Keratinocyte (primary cell): ENCODE measurements around the gene FASTKD3. TPM values are rescaled to one million over a fixed set of nuclear protein-coding genes. Genes with fewer than 3 reads are reported as not detected.

Experiments
- DNase-seq: peaks from one replicate; pipeline ENCODE4 v3.0.0-alpha.2; 2011; ENCODE audit warnings: low read depth, missing footprints, low spot score
- FAIRE-seq: peaks from 2 replicates; lab custom pipeline; 2011; peaks lifted over from hg19 to GRCh38; lab: Jason Lieb, UNC
- H2AFZ ChIP-seq: 2 replicates; pipeline ENCODE4 v1.6.0; 2012; ENCODE audit warnings: low read length, control low read depth, inconsistent platforms; ENCODE audit not compliant: control insufficient read depth
- H3K27ac ChIP-seq: 2 replicates; pipeline ENCODE4 v1.5.1; 2011; ENCODE audit warnings: low read length; ENCODE audit not compliant: control insufficient read depth, insufficient read depth
- H3K27me3 ChIP-seq: 3 replicates; pipeline ENCODE4 v1.6.0; 2011; ENCODE audit warnings: low read length; ENCODE audit not compliant: control insufficient read depth, insufficient read depth; ENCODE audit errors: extremely low read depth
- H3K36me3 ChIP-seq, 2 experiments: 2 replicates in 1 of 2; 3 replicates in 1 of 2; pipeline ENCODE4 v1.5.1; 2011; ENCODE audit warnings: low read length in 2 of 2, mild to moderate bottlenecking in 1 of 2; ENCODE audit not compliant: control insufficient read depth in 2 of 2, insufficient read depth in 2 of 2; ENCODE audit errors: extremely low read depth in 1 of 2
- H3K4me1 ChIP-seq: 3 replicates; pipeline ENCODE4 v1.5.1; 2011; ENCODE audit warnings: low read length; ENCODE audit not compliant: control insufficient read depth, insufficient read depth; ENCODE audit errors: extremely low read depth
- H3K4me2 ChIP-seq: 3 replicates; pipeline ENCODE4 v1.6.0; 2011; ENCODE audit warnings: low read depth, low read length; ENCODE audit not compliant: control insufficient read depth, insufficient read depth; ENCODE audit errors: extremely low read depth
- H3K4me3 ChIP-seq, 3 experiments: fragments of 200-600 bp in 1 of 3; sonication (generic) in 1 of 3; 2 replicates in 2 of 3; 3 replicates in 1 of 3; pipeline ENCODE4 v1.5.1; 2011 to 2016; ENCODE audit warnings: low read length in 3 of 3, mild to moderate bottlenecking in 3 of 3, control low read depth in 2 of 3, inconsistent platforms in 1 of 3, low read depth in 1 of 3, mixed read lengths in 1 of 3, mixed run types in 1 of 3, moderate library complexity in 1 of 3; ENCODE audit not compliant: control insufficient read depth in 2 of 3, insufficient read depth in 2 of 3; ENCODE audit errors: extremely low read depth in 1 of 3
- H3K79me2 ChIP-seq: 2 replicates; pipeline ENCODE4 v1.6.0; 2012; ENCODE audit warnings: low read length; ENCODE audit not compliant: control insufficient read depth, insufficient read depth
- H3K9ac ChIP-seq: 3 replicates; pipeline ENCODE4 v1.6.0; 2011; ENCODE audit warnings: low read length; ENCODE audit not compliant: control insufficient read depth, insufficient read depth; ENCODE audit errors: extremely low read depth
- H3K9me1 ChIP-seq: 3 replicates; pipeline ENCODE4 v1.6.0; 2011; ENCODE audit warnings: low read length; ENCODE audit not compliant: control insufficient read depth, insufficient read depth; ENCODE audit errors: extremely low read depth
- H3K9me3 ChIP-seq: 2 replicates; pipeline ENCODE4 v1.5.1; 2012; ENCODE audit warnings: low read depth, low read length; ENCODE audit not compliant: control insufficient read depth
- H4K20me1 ChIP-seq: 3 replicates; pipeline ENCODE4 v1.6.0; 2011; ENCODE audit warnings: low read length; ENCODE audit not compliant: control insufficient read depth, insufficient read depth; ENCODE audit errors: extremely low read depth
- EZH2 ChIP-seq: IDR thresholded peaks from one replicate; pipeline ENCODE4 v1.6.1; 2012; ENCODE audit warnings: inconsistent platforms, mild to moderate bottlenecking, low read length, moderate library complexity
- dilution Hi-C: fragments of 300-500 bp; cut with MboI; formaldehyde crosslinking; loops from one replicate; pipeline ENCODE4 v1.7.0; 2020; ENCODE audit warnings: low sequenced_read_pairs; ENCODE audit not compliant: extremely low pct_ligation_motif_present
- polyA plus RNA-seq, 5 experiments: library from polyadenylated mRNA; depleted of rRNA in 3 of 5; stranded (reverse) in 3 of 5; stranded (forward) in 1 of 5; unstranded in 1 of 5; fragments of >200 nt; gene quantifications; 1 replicate in 1 of 5; 2 replicates in 3 of 5; 3 replicates in 1 of 5; pipeline versions ENCODE4 v1.2.1 to v1.2.3, GENCODE V29; 2011 to 2012; ENCODE audit warnings: missing spikeins in 2 of 5, low read depth in 1 of 5, low replicate concordance in 1 of 5
- TF ChIP-seq, protein P1 (sequence below), 3 experiments: IDR thresholded peaks in 1 of 3; conservative IDR thresholded peaks in 1 of 3; optimal IDR thresholded peaks in 1 of 3; 2 replicates in 2 of 3; 3 replicates in 1 of 3; pipeline versions ENCODE3 to v1.5.1; 2011; ENCODE audit warnings: low read length in 3 of 3, mild to moderate bottlenecking in 3 of 3, moderate library complexity in 2 of 3, control low read depth in 1 of 3, inconsistent platforms in 1 of 3; ENCODE audit not compliant: insufficient read depth in 2 of 3; ENCODE audit errors: extremely low read depth in 1 of 3

Gene FASTKD3
- polyA plus RNA-seq, 1 donor (not counting 4 experiments of a cell fraction or from before 2014, with no cell fraction given): 13.8 TPM

- dilution Hi-C loops: no loop called here
- no peak for FAIRE-seq
- no peaks in the 10 kb centered on the region for H4K20me1 ChIP-seq
Measured at GRCh38 chr5:7873216-7873615, 4.4 kb upstream of the FASTKD3 start.

DNA sequence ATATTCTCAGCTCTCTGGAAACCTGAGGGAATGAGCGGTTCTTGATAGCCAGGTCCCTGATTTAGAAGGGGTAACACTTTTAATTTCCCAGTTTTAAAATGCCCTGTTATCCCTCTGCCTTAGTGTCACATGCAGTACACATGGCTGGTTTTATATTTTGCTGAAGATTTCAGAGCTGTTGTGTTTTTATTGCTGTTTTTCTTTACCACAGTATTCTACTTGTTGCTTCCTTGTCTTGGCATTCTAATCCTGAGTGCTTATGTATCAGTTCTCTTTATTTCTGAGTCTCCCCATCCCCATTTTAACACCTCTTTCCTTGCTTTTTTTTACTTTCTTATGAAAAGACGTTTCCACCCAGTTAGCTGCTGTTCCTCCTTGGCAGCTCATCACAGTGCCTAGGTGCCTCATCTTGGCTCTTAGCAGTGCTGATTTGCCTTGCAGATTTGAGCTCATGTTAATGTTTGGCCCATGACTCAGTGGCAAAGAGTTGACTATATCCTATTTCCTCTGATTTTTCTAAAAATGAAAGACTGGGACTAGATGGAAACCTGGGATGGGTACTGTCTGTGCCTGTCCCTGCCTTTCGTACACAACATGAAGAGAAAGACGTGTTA is 3.8 kb upstream of the FASTKD3 start:
- Histone ChIP-seq H2AFZ (no peak overlapping the region), H3K4me1 (peaks cover 16% of the 10 kb centered on the region), H3K9me1 (no peaks in the 10 kb centered on the region), H3K36me3 (peaks cover 21 to 22% of the 10 kb centered on the region in 2 experiments), H4K20me1 (no peaks in the 10 kb centered on the region), H3K4me2 (no peak overlapping the region), H3K27ac (no peak overlapping the region), H3K27me3 (no peaks in the 10 kb centered on the region), H3K9me3 (no peaks in the 10 kb centered on the region), H3K9ac (no peak overlapping the region), H3K79me2 (peaks cover 74% of the 10 kb centered on the region), H3K4me3 (no peak overlapping the region)
- FAIRE-seq (no peak), DNase-seq (no peak)
- TF ChIP-seq, protein P1, sequence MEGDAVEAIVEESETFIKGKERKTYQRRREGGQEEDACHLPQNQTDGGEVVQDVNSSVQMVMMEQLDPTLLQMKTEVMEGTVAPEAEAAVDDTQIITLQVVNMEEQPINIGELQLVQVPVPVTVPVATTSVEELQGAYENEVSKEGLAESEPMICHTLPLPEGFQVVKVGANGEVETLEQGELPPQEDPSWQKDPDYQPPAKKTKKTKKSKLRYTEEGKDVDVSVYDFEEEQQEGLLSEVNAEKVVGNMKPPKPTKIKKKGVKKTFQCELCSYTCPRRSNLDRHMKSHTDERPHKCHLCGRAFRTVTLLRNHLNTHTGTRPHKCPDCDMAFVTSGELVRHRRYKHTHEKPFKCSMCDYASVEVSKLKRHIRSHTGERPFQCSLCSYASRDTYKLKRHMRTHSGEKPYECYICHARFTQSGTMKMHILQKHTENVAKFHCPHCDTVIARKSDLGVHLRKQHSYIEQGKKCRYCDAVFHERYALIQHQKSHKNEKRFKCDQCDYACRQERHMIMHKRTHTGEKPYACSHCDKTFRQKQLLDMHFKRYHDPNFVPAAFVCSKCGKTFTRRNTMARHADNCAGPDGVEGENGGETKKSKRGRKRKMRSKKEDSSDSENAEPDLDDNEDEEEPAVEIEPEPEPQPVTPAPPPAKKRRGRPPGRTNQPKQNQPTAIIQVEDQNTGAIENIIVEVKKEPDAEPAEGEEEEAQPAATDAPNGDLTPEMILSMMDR (optimal IDR thresholded peaks at IDR 0.05 in 1 of 3, IDR thresholded peaks at IDR 0.05 in 1 of 3, conservative IDR thresholded peaks at IDR 0.05 in 1 of 3; ENCODE audit: extremely low read depth in 1 of 3, insufficient read depth in 2 of 3, low read length in 3 of 3): no peak
- TF ChIP-seq EZH2: no peak
- dilution Hi-C loops: no loop called here

More at GRCh38 chr5:7873216-7873615, 4.4 kb upstream of the FASTKD3 start:
- H3K36me3 ChIP-seq: peaks cover 24 to 25% of the 10 kb centered on the region in 2 experiments
- H3K27me3 ChIP-seq: no peaks in the 10 kb centered on the region
- no peak overlapping the region for H3K4me2 ChIP-seq
- no peak overlapping the region for H2AFZ ChIP-seq
- no peaks in the 10 kb centered on the region for H3K9me1 ChIP-seq
- H3K9me3 ChIP-seq: no peaks in the 10 kb centered on the region
- DNase-seq: no peak
- peaks cover 13% of the 10 kb centered on the region for H3K4me1 ChIP-seq
- no peak for TF ChIP-seq EZH2
- TF ChIP-seq, protein P1 (optimal IDR thresholded peaks at IDR 0.05 in 1 of 3, IDR thresholded peaks at IDR 0.05 in 1 of 3, conservative IDR thresholded peaks at IDR 0.05 in 1 of 3; ENCODE audit: extremely low read depth in 1 of 3, insufficient read depth in 2 of 3, low read length in 3 of 3): no peak
- H3K79me2 ChIP-seq: peaks cover 68% of the 10 kb centered on the region
- H3K27ac ChIP-seq: no peak overlapping the region
- H3K4me3 ChIP-seq: no peak overlapping the region
- H3K9ac ChIP-seq: no peak overlapping the region
